GM19468 (cell line): Measurements from ENCODE around the gene VANGL1.

ENCODE experiments used
- ATAC-seq: cut with Tn5 transposase; IDR thresholded peaks from one replicate; pipeline ENCODE4 v1.9.1; 2021; ENCODE audit warnings: mild to moderate bottlenecking, moderate library complexity, moderate number of reproducible peaks; ENCODE audit not compliant: unreplicated experiment; ENCODE audit errors: extremely low read depth

The VANGL1 gene

DNA sequence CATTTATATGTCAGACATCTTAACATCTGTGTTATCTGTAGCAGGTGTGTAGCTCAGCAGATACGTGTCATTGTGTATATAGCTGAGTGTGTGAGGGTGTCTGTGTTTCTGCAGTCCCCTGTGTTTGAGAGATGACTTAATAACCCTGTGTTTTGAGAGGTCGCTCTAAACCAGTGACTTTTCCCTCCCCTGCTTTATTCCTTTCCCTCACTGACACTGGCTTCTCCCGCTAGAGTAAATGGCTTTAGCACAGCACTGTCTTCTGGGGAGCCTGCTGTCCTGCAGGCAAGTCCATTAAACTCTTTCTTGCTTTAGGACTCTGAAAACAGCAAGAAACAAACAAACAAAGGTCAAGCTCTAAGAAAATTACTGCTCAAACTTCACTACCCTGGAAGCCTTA, 53.0 kb downstream of the VANGL1 start:
- no peak for ATAC-seq

DNA sequence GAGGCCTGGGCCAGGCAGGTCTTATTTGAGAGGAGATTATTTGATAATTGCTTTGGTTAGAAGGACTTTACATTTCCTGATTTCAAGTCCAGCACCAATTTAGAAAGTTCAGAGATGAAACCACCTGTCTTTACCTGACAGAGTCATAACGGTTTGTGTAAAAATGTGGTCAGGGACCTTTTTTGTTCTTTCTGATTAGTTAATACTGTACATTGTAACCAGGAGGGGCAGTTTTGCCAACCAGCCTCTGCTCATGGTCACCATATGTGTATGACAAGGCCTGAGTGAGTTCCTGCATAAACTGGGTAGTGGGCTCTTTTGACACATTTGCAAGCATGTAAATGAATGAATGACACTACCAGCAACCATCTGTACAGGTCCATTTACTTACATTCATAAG, 55.8 kb downstream of the VANGL1 start:
- no peak for ATAC-seq

DNA sequence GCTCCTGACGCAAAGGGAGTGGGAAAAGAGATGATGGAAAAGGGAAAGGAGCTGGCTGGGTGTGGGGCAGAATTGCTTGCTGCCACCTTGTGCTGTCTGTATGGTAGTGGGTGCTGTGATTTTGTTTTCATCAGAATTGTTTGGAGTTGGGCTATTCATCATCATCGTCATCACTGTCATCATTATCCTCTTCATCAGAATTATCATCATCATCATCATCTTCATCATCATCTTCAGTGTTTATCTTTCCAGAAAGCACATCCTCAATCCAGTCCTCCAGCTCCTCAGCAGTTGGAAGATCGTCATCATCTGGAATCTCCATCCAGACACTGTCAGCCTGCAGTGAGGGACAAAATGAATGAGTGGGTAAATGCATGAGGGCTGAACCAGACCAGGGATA, 59.3 kb downstream of the VANGL1 start:
- no peak for ATAC-seq

DNA sequence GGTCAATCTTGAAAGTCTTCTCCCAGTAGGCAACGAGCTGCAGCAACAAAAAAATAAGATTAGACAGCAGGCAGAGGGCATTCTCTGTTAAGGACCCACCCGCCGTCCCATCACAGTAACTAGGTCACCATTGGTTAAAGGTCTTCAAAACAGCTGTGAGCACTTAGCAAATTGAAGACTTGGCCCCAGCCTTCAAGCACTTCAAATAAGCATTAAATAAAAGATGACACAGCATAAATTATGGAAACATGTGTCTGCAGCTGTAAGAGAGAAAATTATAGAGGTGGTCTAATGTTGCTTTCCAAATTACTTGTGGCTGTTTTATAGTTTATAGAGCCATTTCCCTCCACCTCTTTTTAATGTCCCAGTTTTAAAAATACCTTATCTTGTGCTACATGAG, 61.2 kb downstream of the VANGL1 start:
- ATAC-seq: no peak

DNA sequence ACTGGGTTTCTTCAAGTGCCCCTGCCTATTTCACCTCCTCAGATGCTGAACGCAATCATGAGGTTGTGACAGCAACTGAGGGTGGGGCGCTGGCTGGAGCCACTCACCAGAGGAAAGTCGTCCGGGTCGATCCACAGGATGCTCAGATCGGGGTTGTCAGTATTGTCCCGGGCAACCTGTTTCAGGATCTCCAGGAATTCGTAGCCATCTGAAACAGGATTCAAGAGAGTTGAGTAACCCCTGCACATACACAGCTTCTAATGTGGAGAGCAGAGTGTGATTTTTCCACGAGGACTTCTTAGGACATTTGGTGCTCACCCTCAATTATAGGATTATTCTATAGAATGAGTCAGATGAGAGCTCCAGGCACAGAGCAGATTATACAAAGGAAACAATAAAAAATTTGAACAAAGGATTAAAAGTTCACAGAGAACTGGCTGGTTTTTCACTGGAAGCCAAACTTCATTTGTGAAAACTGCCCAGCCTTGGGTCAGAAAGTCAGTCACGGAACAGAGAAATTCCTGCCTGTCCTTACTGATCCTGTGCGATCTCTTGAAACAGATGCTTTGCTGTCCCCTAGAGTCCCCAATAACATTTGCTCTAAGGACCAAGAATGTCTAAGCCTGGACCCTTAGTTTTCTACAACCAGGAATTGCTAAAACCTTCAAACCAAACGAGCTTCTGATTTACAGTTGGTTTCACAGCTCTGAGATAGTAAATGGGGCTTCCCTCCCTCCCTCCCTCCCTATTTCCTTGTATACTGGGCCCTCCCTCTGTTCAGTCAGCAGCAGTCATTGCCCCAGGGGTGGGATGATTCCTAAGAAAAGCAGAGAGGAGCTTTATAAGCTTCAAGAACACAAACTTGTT, 63.5 kb downstream of the VANGL1 start:
- ATAC-seq: no peak

DNA sequence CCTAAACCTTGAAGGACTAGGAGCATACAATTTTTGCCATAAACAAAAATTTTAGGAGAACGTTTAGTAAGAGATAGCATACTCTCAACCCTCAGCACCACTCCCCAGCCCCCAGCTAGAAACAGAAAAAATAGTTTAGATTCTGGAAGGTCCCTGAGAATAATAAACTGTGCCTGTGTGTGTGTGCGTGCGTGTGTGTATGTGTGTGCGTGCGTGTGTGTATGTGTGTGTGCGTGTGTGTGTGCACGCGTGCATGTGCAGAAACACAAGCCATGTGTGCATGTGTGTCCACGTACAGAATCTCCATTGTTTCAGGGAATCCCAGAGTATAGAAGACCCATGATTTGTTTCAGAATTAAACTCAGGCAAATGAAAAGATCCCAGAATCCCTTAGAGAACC, 64.2 kb downstream of the VANGL1 start:
- no peak for ATAC-seq

DNA sequence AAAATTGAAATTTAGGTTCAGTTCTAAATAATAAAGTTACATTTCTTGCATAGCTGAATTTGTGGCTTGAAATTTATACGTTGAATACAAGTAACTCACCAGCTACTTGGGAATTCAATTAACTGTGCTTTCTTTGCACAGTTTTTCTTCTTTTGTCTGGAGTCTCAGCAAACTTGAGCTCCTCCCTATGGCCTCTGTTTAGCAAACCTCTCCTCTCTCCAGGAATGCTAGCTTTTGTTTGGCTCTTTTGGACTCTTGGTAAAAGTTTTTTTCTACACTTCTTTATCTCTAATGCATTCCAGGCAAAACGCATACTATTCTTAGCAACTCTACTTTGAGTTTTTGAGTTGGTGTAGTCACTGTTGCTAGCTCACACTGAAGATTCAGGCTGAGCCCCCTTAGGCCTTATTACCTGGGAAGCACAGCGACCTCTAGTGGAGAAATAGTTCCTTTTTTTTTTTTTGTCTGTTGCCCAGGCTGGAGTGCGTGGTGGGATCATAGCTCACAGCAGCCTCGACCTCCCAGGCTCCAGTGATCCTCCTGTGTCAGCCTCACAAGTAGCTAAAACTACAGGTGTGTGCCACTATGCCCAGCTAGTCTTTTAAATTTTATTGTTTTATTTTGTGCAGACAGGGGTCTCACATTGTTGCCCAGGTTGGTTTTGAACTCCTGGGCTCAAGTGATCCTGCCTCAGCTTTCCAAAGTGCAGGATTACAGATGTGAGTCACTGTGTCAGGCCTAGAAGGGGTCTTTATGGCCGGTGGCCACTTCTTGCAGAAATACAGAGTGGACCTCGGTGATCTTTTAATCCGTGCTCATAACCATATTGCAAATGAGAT, 65.0 kb downstream of the VANGL1 start:
- no peak for ATAC-seq

DNA sequence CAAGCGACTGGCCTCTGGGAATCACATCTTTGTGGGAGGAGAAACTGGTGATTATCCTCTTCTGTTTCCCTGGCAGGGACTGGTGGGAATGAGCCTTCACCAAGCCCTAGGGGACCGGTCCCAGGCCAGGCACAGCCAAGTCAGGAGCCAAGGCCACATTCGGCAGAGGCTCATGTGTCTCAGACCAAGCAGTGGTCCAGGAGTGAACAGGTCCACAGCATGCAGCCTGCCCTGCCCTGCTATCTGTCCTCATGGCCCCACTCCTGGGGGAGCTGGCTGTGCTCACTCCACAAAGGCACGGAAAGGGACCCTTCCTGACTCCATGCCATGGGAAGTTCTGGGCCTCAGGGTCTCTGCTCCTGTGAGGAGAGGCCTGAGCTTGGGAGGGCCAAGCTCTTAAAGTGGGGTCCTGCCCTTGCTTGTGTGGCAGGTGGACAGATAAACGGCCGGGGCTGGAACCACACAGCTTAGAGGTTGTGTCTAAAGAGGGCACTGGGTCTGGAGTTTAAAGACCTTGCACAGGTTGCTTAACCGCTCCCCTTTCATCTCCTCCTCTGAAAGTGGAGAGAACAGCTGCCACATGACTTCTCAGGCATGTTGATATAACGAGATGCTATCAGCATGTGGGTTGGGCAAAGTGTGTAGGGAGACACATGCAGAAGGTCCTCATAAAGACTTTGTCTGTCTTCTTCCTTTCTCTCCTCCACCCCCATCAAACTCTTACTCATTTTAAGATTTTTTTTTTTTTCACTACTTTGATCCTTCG, 69.3 kb downstream of the VANGL1 start:
- ATAC-seq: no peak

DNA sequence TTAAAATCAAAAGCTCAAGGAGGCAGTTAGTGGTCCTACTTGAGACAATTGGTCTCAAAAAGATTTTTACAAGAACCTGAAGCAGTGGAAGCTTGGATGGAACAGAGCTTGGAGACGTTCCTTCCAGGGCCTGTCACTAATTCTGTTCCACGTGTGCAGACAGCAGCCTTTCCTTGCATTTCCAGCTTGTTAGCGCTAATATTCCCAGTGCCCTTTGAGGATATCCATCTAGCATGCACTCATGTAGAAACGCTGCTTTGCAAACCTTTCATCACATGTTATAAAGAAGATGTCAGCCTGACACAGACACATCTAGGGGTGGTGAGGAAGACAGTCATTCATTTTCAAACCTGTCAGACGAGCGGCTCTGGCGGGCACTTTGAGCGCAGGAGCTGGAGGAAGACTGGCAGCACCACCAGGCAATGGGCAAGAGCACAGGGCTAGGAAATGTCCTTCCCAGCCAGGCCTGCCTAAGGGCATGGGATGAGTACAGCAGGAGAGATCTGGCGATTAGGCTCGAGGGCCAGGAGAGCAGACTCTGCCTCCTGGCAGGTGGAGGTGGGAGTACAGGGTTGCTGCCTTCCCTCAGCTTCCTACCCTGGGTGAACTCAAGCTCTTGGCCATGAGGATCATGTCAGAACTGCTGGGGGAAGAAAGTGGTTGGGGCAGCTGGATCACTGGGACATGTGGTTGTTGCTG, 71.3 kb downstream of the VANGL1 start:
- no peak for ATAC-seq

DNA sequence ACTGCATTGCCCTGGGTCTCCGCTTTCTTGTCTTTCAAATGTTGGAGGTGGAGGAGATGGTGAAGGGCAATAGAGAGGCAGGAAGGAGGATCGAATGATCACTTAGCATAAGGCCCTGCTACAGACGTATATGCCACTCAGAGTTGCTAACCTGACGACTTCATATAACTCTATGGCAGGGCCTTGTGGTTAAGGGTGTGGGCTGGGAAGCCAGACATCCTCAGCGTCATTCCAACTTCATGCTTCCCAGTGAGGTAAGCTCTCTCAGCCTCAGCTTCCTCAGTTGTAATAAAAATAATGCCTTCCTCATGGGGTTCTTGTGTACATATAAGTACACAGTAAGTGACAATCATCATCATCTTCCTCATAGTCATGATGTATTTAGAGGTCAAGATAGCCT, 72.1 kb downstream of the VANGL1 start:
- no peak for ATAC-seq

DNA sequence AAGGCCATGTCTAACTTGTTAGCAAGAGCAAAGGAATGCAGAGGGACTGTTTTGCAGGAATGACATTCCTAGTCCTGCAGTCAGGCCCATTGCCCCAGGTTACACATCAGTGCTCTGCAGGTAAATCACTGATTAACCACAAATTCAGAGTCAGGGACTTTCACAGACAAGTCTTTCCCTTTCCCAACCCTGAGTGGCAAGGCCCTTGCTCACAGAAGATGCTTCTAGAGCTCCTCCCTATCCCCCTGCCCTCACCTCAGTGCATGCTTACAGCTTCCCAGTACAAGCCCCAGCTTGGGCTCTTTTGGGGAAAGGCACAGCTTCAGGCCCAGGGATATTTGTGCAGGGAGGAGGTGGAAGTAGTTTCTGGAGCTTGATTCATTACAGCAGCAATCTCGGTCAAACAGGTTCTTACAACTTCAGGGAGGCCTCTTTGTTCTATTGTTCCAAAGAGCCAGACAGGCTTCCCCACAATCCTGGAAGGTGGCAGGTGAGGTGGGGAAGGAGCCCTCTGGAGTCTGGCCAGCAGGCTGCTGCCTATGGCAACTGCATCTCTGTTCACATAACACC, 72.9 kb downstream of the VANGL1 start:
- no peak for ATAC-seq

DNA sequence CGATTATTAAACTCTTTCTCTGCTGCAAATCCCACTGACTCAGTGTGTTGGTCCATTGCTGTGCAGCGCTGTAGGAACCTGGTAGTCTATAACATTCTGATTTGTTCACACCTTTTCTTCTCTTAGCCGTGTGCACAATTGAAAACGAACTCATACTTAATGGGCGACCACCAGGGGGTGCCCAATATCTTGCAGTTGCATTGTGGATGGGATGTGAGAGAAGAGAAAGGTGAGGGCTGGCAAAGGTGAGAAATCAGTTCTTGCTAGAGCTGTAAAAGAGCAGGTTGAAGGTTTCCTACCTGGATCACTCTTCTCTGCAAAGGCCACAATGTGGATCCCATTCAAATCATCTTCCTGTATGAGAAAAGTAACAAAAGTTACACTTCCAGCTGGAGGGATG, 75.8 kb downstream of the VANGL1 start:
- ATAC-seq: no peak

DNA sequence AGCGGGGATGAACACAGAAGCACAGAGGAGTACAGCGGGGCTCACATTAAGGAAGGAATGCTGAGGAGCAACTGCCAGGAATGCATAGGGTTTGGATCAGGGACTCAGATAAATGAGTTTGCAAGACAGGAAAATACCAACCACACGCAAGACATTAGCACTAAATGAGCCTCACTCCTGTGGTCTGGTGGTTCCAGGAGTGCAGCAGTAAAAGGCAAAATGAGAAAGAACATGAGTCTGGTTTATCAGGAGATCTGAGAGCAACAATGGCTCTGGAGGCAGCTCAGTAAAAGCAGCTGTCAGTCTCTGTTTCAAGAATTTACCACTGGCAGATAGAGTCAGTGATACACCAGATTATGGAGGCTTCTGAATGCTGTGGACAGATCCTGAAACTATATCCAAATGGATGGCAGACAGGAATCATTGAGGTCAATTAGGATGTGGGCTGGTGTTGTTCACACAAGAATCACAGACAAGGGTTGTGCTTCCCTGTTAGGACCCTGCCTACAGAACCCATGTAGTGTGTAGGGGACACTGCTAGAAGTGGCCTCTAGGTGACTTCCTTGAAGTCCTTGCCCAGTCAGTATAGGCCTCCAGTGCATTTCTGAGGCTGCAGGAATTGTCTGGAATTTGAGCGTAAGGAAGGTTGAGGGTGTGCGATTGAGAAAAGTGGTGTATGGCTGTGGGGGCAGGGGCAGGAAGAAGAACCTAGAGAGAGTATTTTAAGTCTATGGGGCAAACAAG, 76.4 kb downstream of the VANGL1 start:
- no peak for ATAC-seq

DNA sequence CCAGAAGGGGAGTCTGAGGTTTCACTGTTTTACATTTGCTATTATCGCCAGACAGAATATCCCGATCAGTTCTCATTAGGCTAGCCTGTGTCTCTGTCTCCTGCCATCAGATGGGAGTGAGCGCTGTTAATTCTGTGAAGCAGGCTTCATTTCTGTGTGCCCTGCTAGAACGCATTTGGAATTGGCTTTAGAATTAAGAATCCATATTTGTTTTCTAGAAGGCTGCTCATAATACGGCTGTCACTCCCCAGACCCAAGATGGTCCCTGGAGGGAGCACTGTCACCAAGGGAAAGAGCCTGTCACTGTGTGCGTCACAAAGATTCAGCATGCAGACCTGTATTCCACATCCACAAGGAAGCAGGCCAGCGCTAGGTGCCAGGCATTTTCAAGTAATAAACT, 77.5 kb downstream of the VANGL1 start:
- no peak for ATAC-seq

DNA sequence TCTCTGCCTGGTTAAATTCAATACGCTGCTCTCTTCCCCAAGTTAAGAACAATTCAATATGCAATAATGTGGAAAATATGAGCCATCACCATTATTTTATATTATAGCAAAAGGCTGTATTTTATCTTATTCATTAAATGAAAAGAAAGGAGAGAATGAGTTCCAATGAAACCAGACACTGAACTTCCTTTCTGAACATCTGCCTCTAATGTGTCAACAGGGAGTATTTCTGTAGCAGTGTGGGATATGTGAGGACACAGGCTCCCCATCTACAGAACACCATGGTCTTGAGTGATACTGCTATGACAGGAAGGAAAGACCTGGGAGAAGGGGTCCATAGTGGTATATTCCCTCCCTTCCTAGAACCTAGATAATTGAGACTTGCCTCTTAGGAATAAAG, 80.5 kb downstream of the VANGL1 start:
- ATAC-seq: no peak

DNA sequence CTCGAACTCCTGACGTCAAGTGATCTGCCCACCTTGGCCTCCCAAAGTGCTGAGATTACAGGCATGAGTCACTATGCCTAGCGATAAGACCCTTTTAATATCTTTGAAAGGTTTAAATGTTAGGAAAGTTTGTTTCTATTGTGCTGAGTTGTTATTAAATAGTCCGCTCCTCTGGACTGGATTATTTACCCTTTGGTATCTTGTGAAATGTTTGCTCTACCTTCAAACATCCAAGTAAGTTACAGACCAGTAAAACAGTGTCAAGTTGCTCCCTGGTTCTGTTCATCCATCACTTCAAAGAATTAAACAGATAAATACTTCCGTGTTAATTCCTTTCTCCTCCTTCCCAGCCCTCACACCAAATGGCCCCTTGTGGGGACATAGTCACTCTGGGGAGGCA, 82.0 kb downstream of the VANGL1 start:
- no peak for ATAC-seq

DNA sequence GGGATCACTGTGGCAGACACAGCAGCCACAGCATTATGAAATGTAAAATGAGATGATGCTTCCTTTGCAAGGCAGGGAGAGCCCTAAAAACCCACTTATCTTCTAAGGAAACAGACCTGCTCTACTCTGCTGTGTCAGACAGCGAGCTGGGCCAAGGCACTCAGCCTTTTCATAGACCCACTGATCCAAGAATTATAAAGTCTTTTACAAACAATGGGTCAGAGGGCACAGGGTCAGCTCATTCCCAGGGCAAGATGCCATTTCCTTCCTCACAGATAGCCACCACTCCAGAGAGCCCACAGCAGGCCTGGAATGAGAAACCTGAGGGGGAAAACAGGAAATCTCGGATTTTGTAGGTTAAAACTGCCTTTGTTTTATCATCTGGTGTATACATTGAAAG, 83.8 kb downstream of the VANGL1 start:
- ATAC-seq: no peak

DNA sequence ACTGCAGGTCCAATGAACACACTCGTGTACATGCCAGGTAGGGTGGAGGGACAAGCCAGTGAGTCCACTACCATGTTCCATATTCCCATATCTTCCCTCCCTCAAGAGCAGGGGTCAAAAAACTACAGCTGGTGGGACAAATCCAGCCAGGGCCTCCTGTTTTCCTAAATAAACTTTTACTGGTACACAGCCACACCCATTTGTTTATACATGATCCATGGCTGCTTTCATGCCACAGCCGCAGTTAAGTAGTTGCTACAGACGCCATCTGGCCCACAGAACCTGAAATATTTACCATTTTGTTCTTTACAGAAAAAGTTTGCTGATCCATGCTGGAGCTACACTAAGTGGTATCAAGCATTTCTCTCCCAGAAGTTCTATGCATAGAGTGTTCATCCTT, 84.4 kb downstream of the VANGL1 start:
- no peak for ATAC-seq

DNA sequence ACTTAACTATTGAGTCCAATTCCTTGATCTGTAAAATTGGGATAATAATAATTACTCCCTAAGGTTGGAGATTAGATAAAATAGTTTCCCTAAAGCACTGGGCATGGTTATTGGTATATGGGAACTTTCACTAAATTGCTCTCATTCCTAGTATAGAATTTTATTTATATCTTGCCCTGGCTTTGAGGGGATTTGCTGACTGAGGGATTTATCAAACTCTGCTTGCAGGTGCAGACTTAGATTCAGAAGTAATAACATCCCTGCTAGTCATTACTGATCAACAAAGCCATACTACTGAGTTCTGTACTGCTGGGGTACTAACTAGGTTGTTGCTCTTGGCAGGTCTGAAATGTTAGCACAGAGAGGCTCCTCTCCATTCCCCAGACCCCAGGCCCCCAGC, 84.8 kb downstream of the VANGL1 start:
- ATAC-seq: no peak
